ENCODE measurements around the gene SCN4A. TPM values are rescaled to one million over a fixed set of nuclear protein-coding genes. Genes with fewer than 3 reads are reported as not detected.

Gene SCN4A
- total RNA-seq, 1 experiment from 2014 or later = 0.03 TPM

- Histone ChIP-seq H3K36me3 (ENCODE audit: control insufficient read depth, insufficient read depth, low read length) (no peaks in the 10 kb centered on the region), H3K27me3 (ENCODE audit: control insufficient read depth, insufficient read depth, low read length) (no peaks in the 10 kb centered on the region), H3K4me3 (ENCODE audit: low read depth in 2 of 2, low read length in 2 of 2) (no peak overlapping the region), H3K4me1 (ENCODE audit: control insufficient read depth, insufficient read depth, low read length) (no peaks in the 10 kb centered on the region), H3K27ac (ENCODE audit: low read length) (no peak overlapping the region), H3K9me3 (ENCODE audit: control insufficient read depth, insufficient read depth, low read depth, low read length) (no peaks in the 10 kb centered on the region)
- no TSS peak for BruUV-seq (replicated peaks)
- ChIA-PET CTCF (no interaction called here), POLR2A (no interaction called here)
- ATAC-seq = no peak
- intact Hi-C loops (cut with micrococcal nuclease; ENCODE audit: unreplicated experiment) (no loop called here), in situ Hi-C loops (cut with HindIII; ENCODE audit: low pct_unique_long_range_greater_than_20kb, low sequenced_read_pairs) (no loop called here)
- no peak for TF ChIP-seq POLR2AphosphoS5 (IDR thresholded peaks at IDR 0.05; ENCODE audit: low read depth, low read length)
- no peak for DNase-seq (ENCODE audit: low read depth, low spot score)
Measured at GRCh38 chr17:63944736-63945499, 27.8 kb downstream of the SCN4A start.

- no peaks in the 10 kb centered on the region for H3K36me3 ChIP-seq (ENCODE audit: control insufficient read depth, insufficient read depth, low read length)
- in situ Hi-C loops (cut with HindIII; ENCODE audit: low pct_unique_long_range_greater_than_20kb, low sequenced_read_pairs) = no loop called here
- CTCF ChIA-PET = no interaction called here
- intact Hi-C loops (cut with micrococcal nuclease; ENCODE audit: unreplicated experiment) = no loop called here
- DNase-seq (ENCODE audit: low read depth, low spot score) = no peak
- H3K27me3 ChIP-seq (ENCODE audit: control insufficient read depth, insufficient read depth, low read length) = no peaks in the 10 kb centered on the region
- ATAC-seq = no peak
- BruUV-seq (replicated peaks) = no TSS peak
- no peak overlapping the region for H3K27ac ChIP-seq (ENCODE audit: low read length)
- TF ChIP-seq TCF7L2 (IDR thresholded peaks at IDR 0.05; ENCODE audit: low read depth, low read length) (no peak), SIN3A (IDR thresholded peaks at IDR 0.05; ENCODE audit: borderline replicate concordance, insufficient read depth, low read depth, low read length) (no peak), POLR2AphosphoS5 (IDR thresholded peaks at IDR 0.05; ENCODE audit: low read depth, low read length) (no peak)
- TF ChIP-seq, protein P1, sequence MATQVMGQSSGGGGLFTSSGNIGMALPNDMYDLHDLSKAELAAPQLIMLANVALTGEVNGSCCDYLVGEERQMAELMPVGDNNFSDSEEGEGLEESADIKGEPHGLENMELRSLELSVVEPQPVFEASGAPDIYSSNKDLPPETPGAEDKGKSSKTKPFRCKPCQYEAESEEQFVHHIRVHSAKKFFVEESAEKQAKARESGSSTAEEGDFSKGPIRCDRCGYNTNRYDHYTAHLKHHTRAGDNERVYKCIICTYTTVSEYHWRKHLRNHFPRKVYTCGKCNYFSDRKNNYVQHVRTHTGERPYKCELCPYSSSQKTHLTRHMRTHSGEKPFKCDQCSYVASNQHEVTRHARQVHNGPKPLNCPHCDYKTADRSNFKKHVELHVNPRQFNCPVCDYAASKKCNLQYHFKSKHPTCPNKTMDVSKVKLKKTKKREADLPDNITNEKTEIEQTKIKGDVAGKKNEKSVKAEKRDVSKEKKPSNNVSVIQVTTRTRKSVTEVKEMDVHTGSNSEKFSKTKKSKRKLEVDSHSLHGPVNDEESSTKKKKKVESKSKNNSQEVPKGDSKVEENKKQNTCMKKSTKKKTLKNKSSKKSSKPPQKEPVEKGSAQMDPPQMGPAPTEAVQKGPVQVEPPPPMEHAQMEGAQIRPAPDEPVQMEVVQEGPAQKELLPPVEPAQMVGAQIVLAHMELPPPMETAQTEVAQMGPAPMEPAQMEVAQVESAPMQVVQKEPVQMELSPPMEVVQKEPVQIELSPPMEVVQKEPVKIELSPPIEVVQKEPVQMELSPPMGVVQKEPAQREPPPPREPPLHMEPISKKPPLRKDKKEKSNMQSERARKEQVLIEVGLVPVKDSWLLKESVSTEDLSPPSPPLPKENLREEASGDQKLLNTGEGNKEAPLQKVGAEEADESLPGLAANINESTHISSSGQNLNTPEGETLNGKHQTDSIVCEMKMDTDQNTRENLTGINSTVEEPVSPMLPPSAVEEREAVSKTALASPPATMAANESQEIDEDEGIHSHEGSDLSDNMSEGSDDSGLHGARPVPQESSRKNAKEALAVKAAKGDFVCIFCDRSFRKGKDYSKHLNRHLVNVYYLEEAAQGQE (IDR thresholded peaks at IDR 0.05; ENCODE audit: insufficient read depth in 1 of 2, low read depth in 2 of 2, low read length in 1 of 2) = no peak
- TF ChIP-seq, protein P2, sequence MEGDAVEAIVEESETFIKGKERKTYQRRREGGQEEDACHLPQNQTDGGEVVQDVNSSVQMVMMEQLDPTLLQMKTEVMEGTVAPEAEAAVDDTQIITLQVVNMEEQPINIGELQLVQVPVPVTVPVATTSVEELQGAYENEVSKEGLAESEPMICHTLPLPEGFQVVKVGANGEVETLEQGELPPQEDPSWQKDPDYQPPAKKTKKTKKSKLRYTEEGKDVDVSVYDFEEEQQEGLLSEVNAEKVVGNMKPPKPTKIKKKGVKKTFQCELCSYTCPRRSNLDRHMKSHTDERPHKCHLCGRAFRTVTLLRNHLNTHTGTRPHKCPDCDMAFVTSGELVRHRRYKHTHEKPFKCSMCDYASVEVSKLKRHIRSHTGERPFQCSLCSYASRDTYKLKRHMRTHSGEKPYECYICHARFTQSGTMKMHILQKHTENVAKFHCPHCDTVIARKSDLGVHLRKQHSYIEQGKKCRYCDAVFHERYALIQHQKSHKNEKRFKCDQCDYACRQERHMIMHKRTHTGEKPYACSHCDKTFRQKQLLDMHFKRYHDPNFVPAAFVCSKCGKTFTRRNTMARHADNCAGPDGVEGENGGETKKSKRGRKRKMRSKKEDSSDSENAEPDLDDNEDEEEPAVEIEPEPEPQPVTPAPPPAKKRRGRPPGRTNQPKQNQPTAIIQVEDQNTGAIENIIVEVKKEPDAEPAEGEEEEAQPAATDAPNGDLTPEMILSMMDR (IDR thresholded peaks at IDR 0.05) = no peak
- POLR2A ChIA-PET = no interaction called here
- H3K4me3 ChIP-seq (ENCODE audit: low read depth in 2 of 2, low read length in 2 of 2) = no peak overlapping the region
- H3K4me1 ChIP-seq (ENCODE audit: control insufficient read depth, insufficient read depth, low read length) = no peaks in the 10 kb centered on the region
- H3K9me3 ChIP-seq (ENCODE audit: control insufficient read depth, insufficient read depth, low read depth, low read length) = no peaks in the 10 kb centered on the region
Measured at GRCh38 chr17:63943745-63944144, 29.0 kb downstream of the SCN4A start.

GRCh38 chr17:63942309-63942985, 30.3 kb downstream of the SCN4A start:
- H3K27ac ChIP-seq (ENCODE audit: low read length) = no peak overlapping the region
- no peak for DNase-seq (ENCODE audit: low read depth, low spot score)
- POLR2A ChIA-PET = no interaction called here
- BruUV-seq (replicated peaks) = no TSS peak
- no peaks in the 10 kb centered on the region for H3K4me1 ChIP-seq (ENCODE audit: control insufficient read depth, insufficient read depth, low read length)
- ATAC-seq = no peak
- CTCF ChIA-PET = no interaction called here
- no peaks in the 10 kb centered on the region for H3K27me3 ChIP-seq (ENCODE audit: control insufficient read depth, insufficient read depth, low read length)
- no peak for TF ChIP-seq SIN3A (IDR thresholded peaks at IDR 0.05; ENCODE audit: borderline replicate concordance, insufficient read depth, low read depth, low read length)
- TF ChIP-seq TCF7L2 (IDR thresholded peaks at IDR 0.05; ENCODE audit: low read depth, low read length) = no peak
- TF ChIP-seq, protein P2 (IDR thresholded peaks at IDR 0.05) = no peak
- no peak for TF ChIP-seq POLR2AphosphoS5 (IDR thresholded peaks at IDR 0.05; ENCODE audit: low read depth, low read length)
- TF ChIP-seq, protein P1 (IDR thresholded peaks at IDR 0.05; ENCODE audit: insufficient read depth in 1 of 2, low read depth in 2 of 2, low read length in 1 of 2) = no peak
- H3K9me3 ChIP-seq (ENCODE audit: control insufficient read depth, insufficient read depth, low read depth, low read length) = no peaks in the 10 kb centered on the region
- intact Hi-C loops (cut with micrococcal nuclease; ENCODE audit: unreplicated experiment) = no loop called here
- in situ Hi-C loops (cut with HindIII; ENCODE audit: low pct_unique_long_range_greater_than_20kb, low sequenced_read_pairs) = no loop called here
- no peak overlapping the region for H3K4me3 ChIP-seq (ENCODE audit: low read depth in 2 of 2, low read length in 2 of 2)
- H3K36me3 ChIP-seq (ENCODE audit: control insufficient read depth, insufficient read depth, low read length) = no peaks in the 10 kb centered on the region
